Measurements from ENCODE around the gene ATXN10.
"Not testable (repeated sequence)": the region's sequence is repeated elsewhere in the genome, so short reads cannot be mapped to it uniquely, and the experiment has no call there.

The ATXN10 gene

GRCh38 chr22:45793161-45793560, 121.5 kb downstream of the ATXN10 start:
- DNase-seq: no peak

GRCh38 chr22:45793892-45794291, 122.3 kb downstream of the ATXN10 start:
- no peak for DNase-seq

GRCh38 chr22:45796009-45796408, 124.4 kb downstream of the ATXN10 start:
- not testable (repeated sequence) for DNase-seq

GRCh38 chr22:45799291-45799690, 127.7 kb downstream of the ATXN10 start:
- no peak for DNase-seq

- no peak for DNase-seq
Measured at GRCh38 chr22:45802054-45802453, 130.4 kb downstream of the ATXN10 start.

- DNase-seq: no peak
Measured at GRCh38 chr22:45804319-45804985, 132.8 kb downstream of the ATXN10 start.

GRCh38 chr22:45804986-45805325, 133.3 kb downstream of the ATXN10 start:
- DNase-seq: no peak

GRCh38 chr22:45805413-45805812, 133.8 kb downstream of the ATXN10 start:
- DNase-seq: no peak

GRCh38 chr22:45807156-45807915, 135.7 kb downstream of the ATXN10 start:
- no peak for DNase-seq

GRCh38 chr22:45812910-45813309, 141.3 kb downstream of the ATXN10 start:
- no peak for DNase-seq

GRCh38 chr22:45814198-45814597, 142.6 kb downstream of the ATXN10 start:
- no peak for DNase-seq

GRCh38 chr22:45816776-45817175, 145.1 kb downstream of the ATXN10 start:
- DNase-seq: no peak

- no peak for DNase-seq
Measured at GRCh38 chr22:45817745-45818423, 146.2 kb downstream of the ATXN10 start.

GRCh38 chr22:45818424-45819085, 146.9 kb downstream of the ATXN10 start:
- DNase-seq: no peak

GRCh38 chr22:45819305-45819704, 147.7 kb downstream of the ATXN10 start:
- no peak for DNase-seq

- DNase-seq: no peak
Measured at GRCh38 chr22:45823336-45823735, 151.7 kb downstream of the ATXN10 start.

- no peak for DNase-seq
Measured at GRCh38 chr22:45826520-45826919, 154.9 kb downstream of the ATXN10 start.

GRCh38 chr22:45828841-45829240, 157.2 kb downstream of the ATXN10 start:
- DNase-seq: no peak

- no peak for DNase-seq
Measured at GRCh38 chr22:45830531-45831245, 159.1 kb downstream of the ATXN10 start.

GRCh38 chr22:45831394-45831793, 159.8 kb downstream of the ATXN10 start:
- no peak for DNase-seq

- DNase-seq: no peak
Measured at GRCh38 chr22:45832180-45832579, 160.5 kb downstream of the ATXN10 start.

- DNase-seq: no peak
Measured at GRCh38 chr22:45832959-45833580, 161.4 kb downstream of the ATXN10 start.

Measured in NCI-H446 (cell line).